Natural killer cell (primary cell): ENCODE measurements around the gene SEMA5A. TPM values are rescaled to one million over a fixed set of nuclear protein-coding genes. Genes with fewer than 3 reads are reported as not detected.
A peak's percentile ranks its signal among the peaks of the same experiment; 100 is the strongest.

Experiments
- ATAC-seq, 3 donors: fragments of 150-1000 bp in 2 of 3; fragments of 200-7000 bp in 1 of 3; cut with Tn5 transposase; 1 replicate in 1 of 3; 2 replicates in 2 of 3; pipeline ENCODE4 v1.10.0; 2021; ENCODE audit warnings: mild to moderate bottlenecking in 2 of 3, moderate library complexity in 2 of 3
- DNase-seq, 2 donors: peaks; one replicate each; pipeline versions ENCODE4 v3.0.0 to v3.0.0-alpha.2; 2013 to 2021; ENCODE audit warnings: mixed read lengths in 1 of 2
- H3K27ac ChIP-seq: one replicate; pipeline ENCODE4 v1.5.1; 2013; ENCODE audit warnings: mild to moderate bottlenecking, low read length
- H3K27me3 ChIP-seq: one replicate; pipeline ENCODE4 v1.6.1; 2013; ENCODE audit warnings: low read length; ENCODE audit not compliant: control insufficient read depth, insufficient read depth
- H3K36me3 ChIP-seq: one replicate; pipeline ENCODE4 v1.6.1; 2013; ENCODE audit warnings: low read length; ENCODE audit not compliant: control insufficient read depth, insufficient read depth
- H3K4me1 ChIP-seq: one replicate; pipeline ENCODE4 v1.6.1; 2013; ENCODE audit warnings: low read length; ENCODE audit not compliant: control insufficient read depth, insufficient read depth
- H3K4me3 ChIP-seq: one replicate; pipeline ENCODE4 v1.5.1; 2013; ENCODE audit warnings: low read length
- H3K9me3 ChIP-seq: one replicate; pipeline ENCODE4 v1.6.1; 2013; ENCODE audit warnings: low read length; ENCODE audit not compliant: control insufficient read depth, insufficient read depth
- H3K27ac Mint-ChIP-seq, 2 donors: one replicate each; pipeline ENCODE4 v1.8.0; 2022; ENCODE audit warnings: mild to moderate bottlenecking in 2 of 2, mixed read lengths in 2 of 2, moderate library complexity in 1 of 2
- H3K27me3 Mint-ChIP-seq, 2 donors: one replicate each; pipeline ENCODE4 v1.8.0; 2022; ENCODE audit warnings: low read depth in 2 of 2, mixed read lengths in 2 of 2
- H3K36me3 Mint-ChIP-seq: one replicate; pipeline ENCODE4 v1.8.0; 2022; ENCODE audit warnings: mixed read lengths
- H3K4me1 Mint-ChIP-seq, 2 donors: one replicate each; pipeline ENCODE4 v1.8.0; 2022; ENCODE audit warnings: mixed read lengths in 2 of 2
- H3K4me3 Mint-ChIP-seq: one replicate; pipeline ENCODE4 v1.8.0; 2022; ENCODE audit warnings: mild to moderate bottlenecking, moderate library complexity, mixed read lengths
- H3K9me3 Mint-ChIP-seq, 2 donors: one replicate each; pipeline ENCODE4 v1.8.0; 2022; ENCODE audit warnings: mixed read lengths in 2 of 2
- CTCF ChIP-seq: fragments of 200-600 bp; IDR thresholded peaks from one replicate; pipeline ENCODE4 v1.8.0; 2022; ENCODE audit warnings: antibody characterized with exemption
- WGBS: methylation state at CpG from one replicate; pipeline ENCODE4 v1.1.7; 2013; ENCODE audit warnings: missing lambda C conversion rate; ENCODE audit not compliant: insufficient coverage; 5-methylcytosine and 5-hydroxymethylcytosine counted together
- intact Hi-C: fragments of 100-400 bp; cut with micrococcal nuclease; formaldehyde crosslinking; loops from one replicate; pipeline ENCODE4 v1.14.2; 2022
- total RNA-seq, 4 donors: library from RNA; stranded (reverse); fragments of 120-200 nt in 1 of 4; gene quantifications; one replicate each; pipeline versions ENCODE4 v1.2.3 to v1.2.4, GENCODE V29; 2013 to 2022

The SEMA5A gene
- total RNA-seq, 3 donors from 2014 or later (not counting 1 experiment from before 2014, with no cell fraction given), result 0.15 TPM; not detected in 2

DNA sequence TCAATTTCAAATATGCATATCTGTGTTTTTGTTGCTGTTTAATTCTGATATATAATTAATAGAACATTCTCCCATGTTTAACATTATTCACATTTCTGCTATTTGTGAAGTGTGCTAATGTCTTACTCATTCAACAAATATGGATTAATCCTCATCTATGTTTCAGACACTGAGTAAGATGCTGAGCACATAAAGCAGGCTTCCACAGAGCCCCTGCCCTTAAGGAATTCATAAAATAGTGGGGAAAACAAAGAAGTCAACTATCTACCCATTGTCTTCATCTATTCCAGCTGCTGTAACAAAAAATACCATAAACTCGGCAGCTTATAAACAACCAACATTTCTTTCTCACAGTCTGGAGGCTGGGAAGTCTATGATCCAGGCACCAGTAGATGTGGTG is 333.3 kb downstream of the SEMA5A start:
- Mint-ChIP-seq H3K9me3 (peaks cover 4 to 5% of the 10 kb centered on the region in 2 donors), H3K27ac (no peak overlapping the region), H3K36me3 (no peaks in the 10 kb centered on the region), H3K4me1 (no peaks in the 10 kb centered on the region), H3K4me3 (no peak overlapping the region), H3K27me3 (no peaks in the 10 kb centered on the region)
- no peaks in the 10 kb centered on the region for H3K27me3 ChIP-seq
- TF ChIP-seq CTCF, result no peak
- no peak overlapping the region for H3K27ac ChIP-seq
- intact Hi-C loops, result no loop called here
- no peak overlapping the region for H3K4me3 ChIP-seq
- H3K36me3 ChIP-seq, result no peaks in the 10 kb centered on the region
- ATAC-seq (no peak), DNase-seq (no peak)
- H3K9me3 ChIP-seq, result no peaks in the 10 kb centered on the region
- no peaks in the 10 kb centered on the region for H3K4me1 ChIP-seq
- no CpG with 5 or more reads among the region's 1 CpG for WGBS

GRCh38 chr5:9209846-9210492 is 335.9 kb downstream of the SEMA5A start:
- DNase-seq, result no peak
- Histone ChIP-seq H3K27ac (no peak overlapping the region), H3K4me3 (no peak overlapping the region), H3K27me3 (no peaks in the 10 kb centered on the region), H3K9me3 (no peaks in the 10 kb centered on the region), H3K36me3 (no peaks in the 10 kb centered on the region), H3K4me1 (no peaks in the 10 kb centered on the region)
- intact Hi-C loops, result no loop called here
- Mint-ChIP-seq H3K36me3 (no peaks in the 10 kb centered on the region), H3K4me1 (no peaks in the 10 kb centered on the region), H3K27ac (no peak overlapping the region), H3K9me3 (peaks cover 2 to 3% of the 10 kb centered on the region in 2 donors), H3K4me3 (no peak overlapping the region), H3K27me3 (no peaks in the 10 kb centered on the region)
- no peak for ATAC-seq
- TF ChIP-seq CTCF, result no peak
- WGBS, result 81% methylated on average over 2 of the region's 3 CpGs

DNA sequence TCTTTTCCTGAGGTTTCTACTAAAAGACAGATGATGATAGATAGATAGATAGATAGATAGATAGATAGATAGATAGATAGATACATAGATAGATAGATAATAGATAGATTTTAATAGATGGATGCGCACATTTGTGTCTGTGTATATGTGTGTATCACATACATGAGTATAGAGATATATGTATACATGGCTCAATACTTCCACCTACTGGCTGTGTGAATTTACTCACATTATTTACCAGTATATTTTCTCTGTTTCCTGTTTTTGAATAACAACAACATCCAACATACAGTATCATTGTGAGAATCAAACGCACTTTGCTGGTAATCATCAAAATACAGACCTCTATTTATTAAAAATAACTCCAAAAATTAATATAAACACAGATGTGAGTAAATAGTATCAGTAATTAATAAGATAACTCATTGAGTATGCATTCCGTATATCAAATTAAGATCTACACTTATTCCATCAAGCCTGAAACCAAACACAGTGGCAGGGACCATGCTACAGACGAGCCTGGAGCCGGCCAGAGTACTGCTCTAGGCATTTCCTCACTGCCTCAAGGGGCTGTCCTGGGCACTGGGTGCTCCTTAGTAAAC is 338.0 kb downstream of the SEMA5A start:
- Mint-ChIP-seq H3K36me3 (no peaks in the 10 kb centered on the region), H3K4me3 (no peak overlapping the region), H3K4me1 (no peaks in the 10 kb centered on the region), H3K27me3 (no peaks in the 10 kb centered on the region), H3K9me3 (peaks cover 0 to 2% of the 10 kb centered on the region in 2 donors), H3K27ac (no peak overlapping the region)
- TF ChIP-seq CTCF, result no peak
- no peaks in the 10 kb centered on the region for H3K27me3 ChIP-seq
- no peak overlapping the region for H3K27ac ChIP-seq
- DNase-seq, result peak in 1 of 2 donors; percentile 7
- H3K9me3 ChIP-seq, result no peaks in the 10 kb centered on the region
- H3K4me1 ChIP-seq, result no peaks in the 10 kb centered on the region
- ATAC-seq, result no peak
- H3K4me3 ChIP-seq, result no peak overlapping the region
- intact Hi-C loops, result no loop called here
- 40% methylated on average over 3 of the region's 5 CpGs for WGBS
- H3K36me3 ChIP-seq, result no peaks in the 10 kb centered on the region

- H3K27me3 ChIP-seq, result no peaks in the 10 kb centered on the region
- no peaks in the 10 kb centered on the region for H3K27me3 Mint-ChIP-seq
- ATAC-seq (no peak), DNase-seq (no peak)
- H3K36me3 ChIP-seq, result no peaks in the 10 kb centered on the region
- no peak overlapping the region for H3K4me3 ChIP-seq
- no peak overlapping the region for H3K27ac Mint-ChIP-seq
- no peaks in the 10 kb centered on the region for H3K9me3 Mint-ChIP-seq
- no peaks in the 10 kb centered on the region for H3K4me1 ChIP-seq
- no peak overlapping the region for H3K4me3 Mint-ChIP-seq
- WGBS, result 75% methylated on average over 1 of the region's 2 CpGs
- no peaks in the 10 kb centered on the region for H3K4me1 Mint-ChIP-seq
- no peak for TF ChIP-seq CTCF
- H3K9me3 ChIP-seq, result no peaks in the 10 kb centered on the region
- intact Hi-C loops, result no loop called here
- no peak overlapping the region for H3K27ac ChIP-seq
- H3K36me3 Mint-ChIP-seq, result no peaks in the 10 kb centered on the region
Measured at GRCh38 chr5:9202636-9203035, 343.2 kb downstream of the SEMA5A start.
